Keratinocyte (primary cell): ENCODE data around the gene SLC1A4. TPM values are rescaled to one million over a fixed set of nuclear protein-coding genes. Genes with fewer than 3 reads are reported as not detected.

Experiments
- DNase-seq: peaks from one replicate; pipeline ENCODE4 v3.0.0-alpha.2; 2011; ENCODE audit warnings: low read depth, missing footprints, low spot score
- FAIRE-seq: peaks from 2 replicates; lab custom pipeline; 2011; peaks lifted over from hg19 to GRCh38; lab: Jason Lieb, UNC
- H2AFZ ChIP-seq: 2 replicates; pipeline ENCODE4 v1.6.0; 2012; ENCODE audit warnings: low read length, control low read depth, inconsistent platforms; ENCODE audit not compliant: control insufficient read depth
- H3K27ac ChIP-seq: 2 replicates; pipeline ENCODE4 v1.5.1; 2011; ENCODE audit warnings: low read length; ENCODE audit not compliant: control insufficient read depth, insufficient read depth
- H3K27me3 ChIP-seq: 3 replicates; pipeline ENCODE4 v1.6.0; 2011; ENCODE audit warnings: low read length; ENCODE audit not compliant: control insufficient read depth, insufficient read depth; ENCODE audit errors: extremely low read depth
- H3K36me3 ChIP-seq, 2 experiments: 2 replicates in 1 of 2; 3 replicates in 1 of 2; pipeline ENCODE4 v1.5.1; 2011; ENCODE audit warnings: low read length in 2 of 2, mild to moderate bottlenecking in 1 of 2; ENCODE audit not compliant: control insufficient read depth in 2 of 2, insufficient read depth in 2 of 2; ENCODE audit errors: extremely low read depth in 1 of 2
- H3K4me1 ChIP-seq: 3 replicates; pipeline ENCODE4 v1.5.1; 2011; ENCODE audit warnings: low read length; ENCODE audit not compliant: control insufficient read depth, insufficient read depth; ENCODE audit errors: extremely low read depth
- H3K4me2 ChIP-seq: 3 replicates; pipeline ENCODE4 v1.6.0; 2011; ENCODE audit warnings: low read depth, low read length; ENCODE audit not compliant: control insufficient read depth, insufficient read depth; ENCODE audit errors: extremely low read depth
- H3K4me3 ChIP-seq, 3 experiments: fragments of 200-600 bp in 1 of 3; sonication (generic) in 1 of 3; 2 replicates in 2 of 3; 3 replicates in 1 of 3; pipeline ENCODE4 v1.5.1; 2011 to 2016; ENCODE audit warnings: low read length in 3 of 3, mild to moderate bottlenecking in 3 of 3, control low read depth in 2 of 3, inconsistent platforms in 1 of 3, low read depth in 1 of 3, mixed read lengths in 1 of 3, mixed run types in 1 of 3, moderate library complexity in 1 of 3; ENCODE audit not compliant: control insufficient read depth in 2 of 3, insufficient read depth in 2 of 3; ENCODE audit errors: extremely low read depth in 1 of 3
- H3K79me2 ChIP-seq: 2 replicates; pipeline ENCODE4 v1.6.0; 2012; ENCODE audit warnings: low read length; ENCODE audit not compliant: control insufficient read depth, insufficient read depth
- H3K9ac ChIP-seq: 3 replicates; pipeline ENCODE4 v1.6.0; 2011; ENCODE audit warnings: low read length; ENCODE audit not compliant: control insufficient read depth, insufficient read depth; ENCODE audit errors: extremely low read depth
- H3K9me1 ChIP-seq: 3 replicates; pipeline ENCODE4 v1.6.0; 2011; ENCODE audit warnings: low read length; ENCODE audit not compliant: control insufficient read depth, insufficient read depth; ENCODE audit errors: extremely low read depth
- H3K9me3 ChIP-seq: 2 replicates; pipeline ENCODE4 v1.5.1; 2012; ENCODE audit warnings: low read depth, low read length; ENCODE audit not compliant: control insufficient read depth
- H4K20me1 ChIP-seq: 3 replicates; pipeline ENCODE4 v1.6.0; 2011; ENCODE audit warnings: low read length; ENCODE audit not compliant: control insufficient read depth, insufficient read depth; ENCODE audit errors: extremely low read depth
- EZH2 ChIP-seq: IDR thresholded peaks from one replicate; pipeline ENCODE4 v1.6.1; 2012; ENCODE audit warnings: inconsistent platforms, mild to moderate bottlenecking, low read length, moderate library complexity
- dilution Hi-C: fragments of 300-500 bp; cut with MboI; formaldehyde crosslinking; loops from one replicate; pipeline ENCODE4 v1.7.0; 2020; ENCODE audit warnings: low sequenced_read_pairs; ENCODE audit not compliant: extremely low pct_ligation_motif_present
- polyA plus RNA-seq, 5 experiments: library from polyadenylated mRNA; depleted of rRNA in 3 of 5; stranded (reverse) in 3 of 5; stranded (forward) in 1 of 5; unstranded in 1 of 5; fragments of >200 nt; gene quantifications; 1 replicate in 1 of 5; 2 replicates in 3 of 5; 3 replicates in 1 of 5; pipeline versions ENCODE4 v1.2.1 to v1.2.3, GENCODE V29; 2011 to 2012; ENCODE audit warnings: missing spikeins in 2 of 5, low read depth in 1 of 5, low replicate concordance in 1 of 5
- TF ChIP-seq, protein P1 (sequence below), 3 experiments: IDR thresholded peaks in 1 of 3; conservative IDR thresholded peaks in 1 of 3; optimal IDR thresholded peaks in 1 of 3; 2 replicates in 2 of 3; 3 replicates in 1 of 3; pipeline versions ENCODE3 to v1.5.1; 2011; ENCODE audit warnings: low read length in 3 of 3, mild to moderate bottlenecking in 3 of 3, moderate library complexity in 2 of 3, control low read depth in 1 of 3, inconsistent platforms in 1 of 3; ENCODE audit not compliant: insufficient read depth in 2 of 3; ENCODE audit errors: extremely low read depth in 1 of 3

Gene SLC1A4
- polyA plus RNA-seq, 1 donor (not counting 4 experiments of a cell fraction or from before 2014, with no cell fraction given) = 8.2 TPM

GRCh38 chr2:64972426-64972825 lies 16.8 kb upstream of the SLC1A4 start:
- TF ChIP-seq, protein P1, sequence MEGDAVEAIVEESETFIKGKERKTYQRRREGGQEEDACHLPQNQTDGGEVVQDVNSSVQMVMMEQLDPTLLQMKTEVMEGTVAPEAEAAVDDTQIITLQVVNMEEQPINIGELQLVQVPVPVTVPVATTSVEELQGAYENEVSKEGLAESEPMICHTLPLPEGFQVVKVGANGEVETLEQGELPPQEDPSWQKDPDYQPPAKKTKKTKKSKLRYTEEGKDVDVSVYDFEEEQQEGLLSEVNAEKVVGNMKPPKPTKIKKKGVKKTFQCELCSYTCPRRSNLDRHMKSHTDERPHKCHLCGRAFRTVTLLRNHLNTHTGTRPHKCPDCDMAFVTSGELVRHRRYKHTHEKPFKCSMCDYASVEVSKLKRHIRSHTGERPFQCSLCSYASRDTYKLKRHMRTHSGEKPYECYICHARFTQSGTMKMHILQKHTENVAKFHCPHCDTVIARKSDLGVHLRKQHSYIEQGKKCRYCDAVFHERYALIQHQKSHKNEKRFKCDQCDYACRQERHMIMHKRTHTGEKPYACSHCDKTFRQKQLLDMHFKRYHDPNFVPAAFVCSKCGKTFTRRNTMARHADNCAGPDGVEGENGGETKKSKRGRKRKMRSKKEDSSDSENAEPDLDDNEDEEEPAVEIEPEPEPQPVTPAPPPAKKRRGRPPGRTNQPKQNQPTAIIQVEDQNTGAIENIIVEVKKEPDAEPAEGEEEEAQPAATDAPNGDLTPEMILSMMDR (optimal IDR thresholded peaks at IDR 0.05 in 1 of 3, IDR thresholded peaks at IDR 0.05 in 1 of 3, conservative IDR thresholded peaks at IDR 0.05 in 1 of 3; ENCODE audit: extremely low read depth in 1 of 3, insufficient read depth in 2 of 3, low read length in 3 of 3) = no peak
- no peak overlapping the region for H3K4me3 ChIP-seq

GRCh38 chr2:64972876-64973275 lies 16.3 kb upstream of the SLC1A4 start:
- no peak overlapping the region for H3K27ac ChIP-seq
- dilution Hi-C loops = no loop called here
- no peak for TF ChIP-seq EZH2
- TF ChIP-seq, protein P1 (optimal IDR thresholded peaks at IDR 0.05 in 1 of 3, IDR thresholded peaks at IDR 0.05 in 1 of 3, conservative IDR thresholded peaks at IDR 0.05 in 1 of 3; ENCODE audit: extremely low read depth in 1 of 3, insufficient read depth in 2 of 3, low read length in 3 of 3) = no peak

More at GRCh38 chr2:64972426-64972825, 16.8 kb upstream of the SLC1A4 start:
- no peaks in the 10 kb centered on the region for H3K27me3 ChIP-seq
- H3K9ac ChIP-seq = no peak overlapping the region
- H3K4me1 ChIP-seq = peaks cover 9% of the 10 kb centered on the region
- H3K4me2 ChIP-seq = no peak overlapping the region
- H2AFZ ChIP-seq = no peak overlapping the region
- no peaks in the 10 kb centered on the region for H3K36me3 ChIP-seq
- DNase-seq (no peak), FAIRE-seq (no peak)
- no peaks in the 10 kb centered on the region for H3K79me2 ChIP-seq
- H3K9me3 ChIP-seq = no peaks in the 10 kb centered on the region
- no peaks in the 10 kb centered on the region for H3K9me1 ChIP-seq
- H3K27ac ChIP-seq = no peak overlapping the region
- H4K20me1 ChIP-seq = no peaks in the 10 kb centered on the region
- dilution Hi-C loops = no loop called here

More at GRCh38 chr2:64972876-64973275, 16.3 kb upstream of the SLC1A4 start:
- Histone ChIP-seq H3K9me3 (no peaks in the 10 kb centered on the region), H3K27me3 (no peaks in the 10 kb centered on the region), H3K4me1 (peaks cover 9% of the 10 kb centered on the region), H3K79me2 (no peaks in the 10 kb centered on the region), H4K20me1 (no peaks in the 10 kb centered on the region), H3K9me1 (no peaks in the 10 kb centered on the region), H3K36me3 (no peaks in the 10 kb centered on the region), H3K4me3 (no peak overlapping the region), H3K4me2 (no peak overlapping the region), H2AFZ (no peak overlapping the region), H3K9ac (no peak overlapping the region)
- DNase-seq (no peak), FAIRE-seq (no peak)
